Transverse colon (tissue), 4 donors: ENCODE data around the gene C2orf78. TPM values are rescaled to one million over a fixed set of nuclear protein-coding genes. Genes with fewer than 3 reads are reported as not detected.

Source experiments
- DNase-seq: peaks from one replicate; pipeline ENCODE4 v3.0.0-alpha.2; 2019
- H3K27ac ChIP-seq, 4 donors: fragments of 200-600 bp; sonication (generic); 2 replicates each; pipeline ENCODE4 v1.5.1; 2016 to 2018; ENCODE audit warnings: inconsistent platforms in 4 of 4
- H3K27me3 ChIP-seq: fragments of 200-600 bp; sonication (generic); 2 replicates; pipeline ENCODE4 v1.5.1; 2017; ENCODE audit warnings: inconsistent platforms
- H3K36me3 ChIP-seq, 4 donors: fragments of 200-600 bp; sonication (generic); 2 replicates each; pipeline ENCODE4 v1.5.1; 2017 to 2019; ENCODE audit warnings: inconsistent platforms in 4 of 4
- H3K4me1 ChIP-seq, 4 donors: fragments of 200-600 bp; sonication (generic); 2 replicates each; pipeline ENCODE4 v1.5.1; 2017 to 2020; ENCODE audit warnings: inconsistent platforms in 4 of 4
- H3K4me3 ChIP-seq, 4 donors: fragments of 200-600 bp; sonication (generic); 1 replicate in 1 of 4; 2 replicates in 3 of 4; pipeline versions ENCODE4 v1.5.1 to v1.6.1; 2017 to 2019; ENCODE audit warnings: inconsistent platforms in 4 of 4
- H3K9me3 ChIP-seq, 2 donors: fragments of 200-600 bp; sonication (generic); 2 replicates each; pipeline ENCODE4 v1.5.1; 2017 to 2019; ENCODE audit warnings: inconsistent platforms in 2 of 2
- EP300 ChIP-seq: sonication (generic); formaldehyde crosslinking; IDR thresholded peaks from one replicate; pipeline ENCODE4 v1.6.1; 2017; ENCODE audit warnings: antibody characterized with exemption, low read depth
- POLR2A ChIP-seq: fragments of 450-650 bp; IDR thresholded peaks from one replicate; pipeline ENCODE4 v1.6.1; 2016; ENCODE audit warnings: antibody characterized with exemption, mild to moderate bottlenecking, moderate library complexity
- POLR2AphosphoS5 ChIP-seq, 3 donors: sonication (generic); formaldehyde crosslinking; IDR thresholded peaks; one replicate each; pipeline ENCODE4 v1.6.1; 2016; ENCODE audit warnings: antibody characterized with exemption in 3 of 3
- WGBS, 2 donors: methylation state at CpG; one replicate each; pipeline ENCODE4 v1.1.5; 2018; ENCODE audit warnings: low coverage in 1 of 2; 5-methylcytosine and 5-hydroxymethylcytosine counted together
- in situ Hi-C, 4 donors: fragments of 200-750 bp; cut with MboI; loops; one replicate each; pipeline versions ENCODE4 v1.15.0 to v1.15.1; 2017; ENCODE audit warnings: low sequenced_read_pairs in 3 of 4, low pct_ligation_motif_present in 1 of 4, low pct_unique_long_range_greater_than_20kb in 1 of 4
- intact Hi-C: fragments of 100-400 bp; cut with DNase I; formaldehyde crosslinking; loops from one replicate; pipeline ENCODE4 v1.15.1; 2023; ENCODE audit warnings: low total_unique reads
- total RNA-seq, 4 donors: library from RNA; depleted of rRNA; stranded (reverse); fragments of >200 nt; gene quantifications; one replicate each; pipeline ENCODE4 v1.1.0, GENCODE V29; 2016
- TF ChIP-seq, protein P1 (sequence below), 5 experiments: fragments of 200-600 bp in 3 of 5; fragments of 450-650 bp in 2 of 5; sonication (generic) in 3 of 5; IDR thresholded peaks; 1 replicate in 2 of 5; 2 replicates in 3 of 5; pipeline ENCODE4 v1.5.1; 2016 to 2017; ENCODE audit warnings: antibody characterized with exemption in 5 of 5, inconsistent platforms in 3 of 5, mild to moderate bottlenecking in 2 of 5, moderate library complexity in 1 of 5

The C2orf78 gene
- total RNA-seq, 4 donors from 2014 or later = not detected

- Histone ChIP-seq H3K4me1 (peaks cover 0 to 14% (median 4%) of the 10 kb centered on the region in 4 donors), H3K4me3 (no peak overlapping the region), H3K27me3 (peaks cover 3% of the 10 kb centered on the region), H3K27ac (no peak overlapping the region), H3K36me3 (no peaks in the 10 kb centered on the region), H3K9me3 (no peaks in the 10 kb centered on the region)
- 4 to 8% methylated on average over 3 of the region's 3 CpGs for WGBS, 2 donors
- intact Hi-C loops (loop anchor here (10.0 kb wide), 2 partner anchors 161 to 511 kb away; partner anchors contain the start of gene TET3), in situ Hi-C loops (loop anchor here in 2 of 4 donors (10.0 to 25.0 kb wide), 3 partner anchors 171 to 513 kb away; partner anchors contain the start of genes BOLA3 (in 1 of the 2) and SLC4A5 (in 1 of the 2))
- DNase-seq = peak; percentile 16
- TF ChIP-seq, protein P1, sequence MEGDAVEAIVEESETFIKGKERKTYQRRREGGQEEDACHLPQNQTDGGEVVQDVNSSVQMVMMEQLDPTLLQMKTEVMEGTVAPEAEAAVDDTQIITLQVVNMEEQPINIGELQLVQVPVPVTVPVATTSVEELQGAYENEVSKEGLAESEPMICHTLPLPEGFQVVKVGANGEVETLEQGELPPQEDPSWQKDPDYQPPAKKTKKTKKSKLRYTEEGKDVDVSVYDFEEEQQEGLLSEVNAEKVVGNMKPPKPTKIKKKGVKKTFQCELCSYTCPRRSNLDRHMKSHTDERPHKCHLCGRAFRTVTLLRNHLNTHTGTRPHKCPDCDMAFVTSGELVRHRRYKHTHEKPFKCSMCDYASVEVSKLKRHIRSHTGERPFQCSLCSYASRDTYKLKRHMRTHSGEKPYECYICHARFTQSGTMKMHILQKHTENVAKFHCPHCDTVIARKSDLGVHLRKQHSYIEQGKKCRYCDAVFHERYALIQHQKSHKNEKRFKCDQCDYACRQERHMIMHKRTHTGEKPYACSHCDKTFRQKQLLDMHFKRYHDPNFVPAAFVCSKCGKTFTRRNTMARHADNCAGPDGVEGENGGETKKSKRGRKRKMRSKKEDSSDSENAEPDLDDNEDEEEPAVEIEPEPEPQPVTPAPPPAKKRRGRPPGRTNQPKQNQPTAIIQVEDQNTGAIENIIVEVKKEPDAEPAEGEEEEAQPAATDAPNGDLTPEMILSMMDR (IDR thresholded peaks at IDR 0.05) = peak; percentile 73 to 85 (median 79)
- TF ChIP-seq POLR2AphosphoS5 (IDR thresholded peaks at IDR 0.05) = no peak
These were observed 40.0 kb downstream of the C2orf78 start for GRCh38 chr2:73823916-73824523.

DNA sequence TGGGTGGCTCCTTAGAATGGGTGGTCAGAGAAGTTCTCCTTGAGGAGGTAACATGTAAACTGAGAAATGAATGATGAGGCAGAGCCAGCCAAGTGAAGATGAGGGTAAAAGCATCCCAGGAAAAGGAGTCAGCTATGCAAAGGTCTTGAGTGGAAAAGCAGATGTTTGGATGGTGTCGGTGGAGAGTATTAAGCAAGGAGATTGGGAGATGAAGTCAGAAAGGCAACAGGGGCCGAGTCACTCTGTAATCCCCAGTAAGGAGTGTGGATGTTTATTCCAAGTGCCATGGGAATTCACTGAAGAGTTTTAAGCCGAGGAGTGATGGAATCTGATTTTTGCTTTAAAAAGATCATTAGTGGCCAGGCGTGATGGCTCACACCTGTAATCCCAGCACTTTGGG is 41.4 kb downstream of the C2orf78 start:
- intact Hi-C loops (loop anchor here (10.0 kb wide), 2 partner anchors 159 to 509 kb away; partner anchors contain the start of gene TET3), in situ Hi-C loops (loop anchor here (10.0 to 25.0 kb wide), 3 partner anchors 162 to 312 kb away; partner anchors contain the start of genes BOLA3 (in 2 of the 4) and TET3 (in 1 of the 4))
- H3K27me3 ChIP-seq = no peaks in the 10 kb centered on the region
- H3K36me3 ChIP-seq = no peaks in the 10 kb centered on the region
- TF ChIP-seq EP300 = no peak
- TF ChIP-seq, protein P1 (IDR thresholded peaks at IDR 0.05) = no peak
- no peak for TF ChIP-seq POLR2A
- TF ChIP-seq POLR2AphosphoS5 (IDR thresholded peaks at IDR 0.05) = no peak
- no peak overlapping the region for H3K4me3 ChIP-seq
- no peaks in the 10 kb centered on the region for H3K9me3 ChIP-seq
- 81 to 90% methylated on average over 4 of the region's 4 CpGs for WGBS, 2 donors
- no peak overlapping the region for H3K27ac ChIP-seq
- peaks cover 4 to 27% (median 10%) of the 10 kb centered on the region in 4 donors for H3K4me1 ChIP-seq
- DNase-seq = no peak

- intact Hi-C loops = loop anchor here (10.0 kb wide), 2 partner anchors 158 to 508 kb away; partner anchors contain the start of gene TET3
- TF ChIP-seq, protein P1 (IDR thresholded peaks at IDR 0.05) = peak; percentile 32 to 52 (median 40)
- no peak for TF ChIP-seq POLR2A
- Histone ChIP-seq H3K36me3 (peaks cover 0 to 8% (median 0%) of the 10 kb centered on the region in 4 donors), H3K4me3 (no peak overlapping the region), H3K27ac (no peak overlapping the region), H3K4me1 (peaks cover 4 to 30% (median 10%) of the 10 kb centered on the region in 4 donors), H3K9me3 (no peaks in the 10 kb centered on the region), H3K27me3 (no peaks in the 10 kb centered on the region)
- WGBS, 2 donors = 0 to 14% methylated on average over 2 of the region's 2 CpGs
- in situ Hi-C loops = loop anchor here (10.0 to 25.0 kb wide), 3 partner anchors 160 to 310 kb away; partner anchors contain the start of genes BOLA3 (in 2 of the 4) and TET3 (in 1 of the 4)
- no peak for DNase-seq
These were observed 43.0 kb downstream of the C2orf78 start for GRCh38 chr2:73827018-73827417.

DNA sequence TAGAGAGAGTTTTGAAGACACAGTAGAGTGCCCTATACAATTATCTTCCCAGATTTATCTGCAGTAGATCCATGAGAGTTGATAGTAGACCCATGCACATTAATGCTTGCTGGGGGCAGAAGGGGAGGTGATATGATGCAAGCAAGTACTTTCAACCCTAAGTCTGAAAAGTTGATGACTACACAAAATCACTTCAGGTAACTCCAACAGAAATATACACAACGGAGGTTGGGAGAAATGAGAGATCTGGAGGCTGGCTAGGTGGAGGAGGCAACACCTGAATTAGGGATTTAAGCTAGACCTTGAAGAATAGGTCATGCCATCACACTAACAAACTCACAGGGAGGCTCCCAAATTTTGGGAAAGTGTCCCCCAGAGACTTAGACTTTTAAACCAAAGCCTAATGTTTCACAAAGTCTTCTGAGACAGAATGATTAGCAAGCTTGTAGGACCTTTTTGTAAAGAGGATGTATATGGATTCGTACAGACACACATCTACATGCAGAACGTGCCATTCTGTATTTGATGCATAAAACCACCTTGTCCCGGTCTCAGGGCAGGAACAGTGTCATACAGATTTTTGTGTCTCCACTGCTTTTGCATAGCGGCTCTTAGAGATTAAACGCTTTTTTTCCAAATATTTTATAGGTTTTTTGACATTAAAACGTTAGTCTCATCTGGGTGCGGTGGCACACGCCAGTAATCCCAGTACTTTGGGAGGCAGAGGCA is 43.8 kb downstream of the C2orf78 start:
- in situ Hi-C loops (loop anchor here (10.0 to 25.0 kb wide), 3 partner anchors 159 to 309 kb away; partner anchors contain the start of genes BOLA3 (in 2 of the 4) and TET3 (in 1 of the 4)), intact Hi-C loops (loop anchor here (10.0 kb wide), 2 partner anchors 157 to 507 kb away; partner anchors contain the start of gene TET3)
- Histone ChIP-seq H3K9me3 (no peaks in the 10 kb centered on the region), H3K27me3 (no peaks in the 10 kb centered on the region), H3K4me3 (peak overlapping the region in 2 of 4 donors; percentile 83 to 84), H3K4me1 (peaks cover 4 to 35% (median 12%) of the 10 kb centered on the region in 4 donors), H3K27ac (peak overlapping the region; percentile 94 to 98 (median 95)), H3K36me3 (peaks cover 0 to 10% (median 0%) of the 10 kb centered on the region in 4 donors)
- DNase-seq = no peak
- 76 to 81% methylated on average over 9 of the region's 9 CpGs for WGBS, 2 donors
- TF ChIP-seq POLR2A (no peak), EP300 (no peak)
- TF ChIP-seq, protein P1 (IDR thresholded peaks at IDR 0.05) = no peak
